ENCODE data around the gene MTRFR.

MTRFR gene

GRCh38 chr12:123223241-123223668 lies 10.0 kb upstream of the MTRFR start:
- no peak for TF ChIP-seq FOXM1 (IDR thresholded peaks at IDR 0.05; ENCODE audit: borderline replicate concordance)
- TF ChIP-seq PKNOX1 (IDR thresholded peaks at IDR 0.05), result no peak
- TF ChIP-seq TARDBP (IDR thresholded peaks at IDR 0.05), result no peak
- no peak for TF ChIP-seq SUZ12 (IDR thresholded peaks at IDR 0.05)
- no peak for TF ChIP-seq BHLHE40 (IDR thresholded peaks at IDR 0.05; ENCODE audit: borderline replicate concordance)
- no peak for TF ChIP-seq SP1 (IDR thresholded peaks at IDR 0.05)
- TF ChIP-seq ELF4 (IDR thresholded peaks at IDR 0.05), result no peak
- TF ChIP-seq L3MBTL2 (conservative IDR thresholded peaks at IDR 0.05), result no peak
- TF ChIP-seq LEF1 (IDR thresholded peaks at IDR 0.05; ENCODE audit: borderline replicate concordance), result no peak
- no peak for TF ChIP-seq FOXK2 (IDR thresholded peaks at IDR 0.05)
- TF ChIP-seq CTBP1 (IDR thresholded peaks at IDR 0.05; ENCODE audit: borderline replicate concordance), result no peak
- TF ChIP-seq FOXA1 (IDR thresholded peaks at IDR 0.05), result no peak
- TF ChIP-seq NFRKB (IDR thresholded peaks at IDR 0.05), result no peak
- TF ChIP-seq ARNT (IDR thresholded peaks at IDR 0.05), result no peak
- no peak for TF ChIP-seq HDGF (IDR thresholded peaks at IDR 0.05; ENCODE audit: borderline replicate concordance)
- DNase-seq (ENCODE audit: extremely low spot score), result no peak
- POLR2A ChIA-PET, result interaction anchor here (2.4 kb wide), 1 partner anchor 10 kb away, joined by 28 read pairs; the partner anchor contains the start of genes MPHOSPH9 and MTRFR
- CTCF ChIA-PET, result interaction anchor here (0.7 kb wide), 1 partner anchor 226 kb away, joined by 3 read pairs; no protein-coding TSS in a partner anchor

GRCh38 chr12:123225443-123225842 lies 7.8 kb upstream of the MTRFR start:
- DNase-seq (ENCODE audit: extremely low spot score), result no peak
- ChIA-PET CTCF (interaction anchor here (0.7 to 1.2 kb wide), 2 partner anchors 12 to 254 kb away, joined by 3 to 4 read pairs; no protein-coding TSS in a partner anchor), POLR2A (interaction anchor here (1.1 kb wide), 1 partner anchor 7 kb away, joined by 5 read pairs; the partner anchor contains the start of genes MPHOSPH9 and MTRFR)
- TF ChIP-seq FOXK2 (IDR thresholded peaks at IDR 0.05) (no peak), HDGF (IDR thresholded peaks at IDR 0.05; ENCODE audit: borderline replicate concordance) (no peak)

GRCh38 chr12:123227581-123228258 lies 5.5 kb upstream of the MTRFR start:
- no peak for DNase-seq (ENCODE audit: extremely low spot score)
- TF ChIP-seq ARNT (IDR thresholded peaks at IDR 0.05), result no peak
- no peak for TF ChIP-seq CTBP1 (IDR thresholded peaks at IDR 0.05; ENCODE audit: borderline replicate concordance)
- no peak for TF ChIP-seq FOXM1 (IDR thresholded peaks at IDR 0.05; ENCODE audit: borderline replicate concordance)
- TF ChIP-seq L3MBTL2 (conservative IDR thresholded peaks at IDR 0.05), result no peak
- TF ChIP-seq TARDBP (IDR thresholded peaks at IDR 0.05), result no peak
- no peak for TF ChIP-seq NFRKB (IDR thresholded peaks at IDR 0.05)
- TF ChIP-seq ELF4 (IDR thresholded peaks at IDR 0.05), result no peak
- TF ChIP-seq SP1 (IDR thresholded peaks at IDR 0.05), result no peak
- no peak for TF ChIP-seq FOXK2 (IDR thresholded peaks at IDR 0.05)
- no peak for TF ChIP-seq ZNF384 (IDR thresholded peaks at IDR 0.05)
- TF ChIP-seq FOXA1 (IDR thresholded peaks at IDR 0.05), result no peak
- TF ChIP-seq BHLHE40 (IDR thresholded peaks at IDR 0.05; ENCODE audit: borderline replicate concordance), result no peak
- TF ChIP-seq LEF1 (IDR thresholded peaks at IDR 0.05; ENCODE audit: borderline replicate concordance), result no peak
- TF ChIP-seq PKNOX1 (IDR thresholded peaks at IDR 0.05), result no peak
- no peak for TF ChIP-seq SUZ12 (IDR thresholded peaks at IDR 0.05)
- CTCF ChIA-PET, result no interaction called here
- POLR2A ChIA-PET, result no interaction called here

GRCh38 chr12:123229051-123229450 lies 4.2 kb upstream of the MTRFR start:
- ChIA-PET POLR2A (no interaction called here), CTCF (no interaction called here)
- no peak for DNase-seq (ENCODE audit: extremely low spot score)
- TF ChIP-seq ELF4 (IDR thresholded peaks at IDR 0.05) (no peak), FOXA1 (IDR thresholded peaks at IDR 0.05) (no peak), PKNOX1 (IDR thresholded peaks at IDR 0.05) (no peak), SUZ12 (IDR thresholded peaks at IDR 0.05) (no peak), NFRKB (IDR thresholded peaks at IDR 0.05) (no peak), TARDBP (IDR thresholded peaks at IDR 0.05) (no peak), SP1 (IDR thresholded peaks at IDR 0.05) (no peak), FOXK2 (IDR thresholded peaks at IDR 0.05) (no peak), HDGF (IDR thresholded peaks at IDR 0.05; ENCODE audit: borderline replicate concordance) (no peak), ARNT (IDR thresholded peaks at IDR 0.05) (no peak), BHLHE40 (IDR thresholded peaks at IDR 0.05; ENCODE audit: borderline replicate concordance) (no peak), L3MBTL2 (conservative IDR thresholded peaks at IDR 0.05) (no peak)

- CTCF ChIA-PET, result interaction anchor here (0.6 to 2.1 kb wide), 4 partner anchors 15 to 350 kb away, joined by 3 to 9 read pairs (median 3); no protein-coding TSS in a partner anchor
- no peak for DNase-seq (ENCODE audit: extremely low spot score)
- no peak for TF ChIP-seq CTBP1 (IDR thresholded peaks at IDR 0.05; ENCODE audit: borderline replicate concordance)
- TF ChIP-seq FOXM1 (IDR thresholded peaks at IDR 0.05; ENCODE audit: borderline replicate concordance), result no peak
- no peak for TF ChIP-seq NFRKB (IDR thresholded peaks at IDR 0.05)
- TF ChIP-seq FOXA1 (IDR thresholded peaks at IDR 0.05), result no peak
- TF ChIP-seq SP1 (IDR thresholded peaks at IDR 0.05), result no peak
- no peak for TF ChIP-seq BHLHE40 (IDR thresholded peaks at IDR 0.05; ENCODE audit: borderline replicate concordance)
- no peak for TF ChIP-seq HDGF (IDR thresholded peaks at IDR 0.05; ENCODE audit: borderline replicate concordance)
- TF ChIP-seq TARDBP (IDR thresholded peaks at IDR 0.05), result no peak
- no peak for TF ChIP-seq SUZ12 (IDR thresholded peaks at IDR 0.05)
- TF ChIP-seq LEF1 (IDR thresholded peaks at IDR 0.05; ENCODE audit: borderline replicate concordance), result no peak
- no peak for TF ChIP-seq ZNF384 (IDR thresholded peaks at IDR 0.05)
- no peak for TF ChIP-seq PKNOX1 (IDR thresholded peaks at IDR 0.05)
- TF ChIP-seq ARNT (IDR thresholded peaks at IDR 0.05), result no peak
- TF ChIP-seq FOXK2 (IDR thresholded peaks at IDR 0.05), result no peak
- TF ChIP-seq ELF4 (IDR thresholded peaks at IDR 0.05), result no peak
- no peak for TF ChIP-seq L3MBTL2 (conservative IDR thresholded peaks at IDR 0.05)
- POLR2A ChIA-PET, result interaction anchor here (0.9 to 3.9 kb wide), 29 partner anchors 9 to 398 kb away, joined by 3 to 55 read pairs (median 6); partner anchors contain the start of genes PITPNM2 and SBNO1
Observed at GRCh38 chr12:123231931-123232330, 1.3 kb upstream of the MTRFR start.
